ENCODE measurements around the gene CPEB1.

CPEB1 gene

GRCh38 chr15:82566690-82567089 is 80.5 kb downstream of the CPEB1 start (continued):
- TF ChIP-seq ZNF292 (tag by site-specific recombination; IDR thresholded peaks at IDR 0.05; ENCODE audit: borderline replicate concordance, low read depth) (no peak), ZNF223 (tag by site-specific recombination; IDR thresholded peaks at IDR 0.05) (no peak), KLF17 (tag by site-specific recombination; IDR thresholded peaks at IDR 0.05) (no peak), IKZF3 (tag by site-specific recombination; IDR thresholded peaks at IDR 0.05) (no peak), HIC1 (tag by site-specific recombination; IDR thresholded peaks at IDR 0.05) (no peak), ZEB2 (tag by site-specific recombination; IDR thresholded peaks at IDR 0.05) (peak; percentile 64), ZNF692 (tag by site-specific recombination; IDR thresholded peaks at IDR 0.05) (peak; percentile 66; the same call in 1 of the 2 replicates), ZNF121 (tag by site-specific recombination; IDR thresholded peaks at IDR 0.05) (no peak), ZNF513 (tag by site-specific recombination; IDR thresholded peaks at IDR 0.05) (no peak), ZBTB20 (tag by site-specific recombination; IDR thresholded peaks at IDR 0.05) (peak; percentile 71)

- no peak overlapping the region for H3K27ac ChIP-seq (ENCODE audit: extremely low read depth, low read depth, low read length)
- ChIA-PET CTCF (interaction anchor here (0.6 to 3.7 kb wide), 4 partner anchors 15 to 28 kb away, joined by 3 to 12 read pairs (median 4); no protein-coding TSS in a partner anchor), POLR2A (no interaction called here)
- H3K9me3 ChIP-seq (ENCODE audit: control insufficient read depth, insufficient read depth, low read depth, low read length) = no peaks in the 10 kb centered on the region
- H3K36me3 ChIP-seq (ENCODE audit: control insufficient read depth in 2 of 2, insufficient read depth in 1 of 2, low read length in 2 of 2) = peaks cover 0 to 7% of the 10 kb centered on the region in 2 experiments; a peak in 1 of 3 replicates
- TF ChIP-seq ZNF785 (tag by site-specific recombination; IDR thresholded peaks at IDR 0.05) = no peak
- 0 out of 2 replicates have a peak, but pooled peaks have one; percentile 62 for TF ChIP-seq ZNF660 (tag by site-specific recombination; IDR thresholded peaks at IDR 0.05)
- no peaks in the 10 kb centered on the region for H3K4me1 ChIP-seq (ENCODE audit: control insufficient read depth, insufficient read depth, low read length)
- H3K4me3 ChIP-seq (ENCODE audit: low read depth, low read length) = no peak overlapping the region
Measured at GRCh38 chr15:82558502-82558901, 88.7 kb downstream of the CPEB1 start.

- no peaks in the 10 kb centered on the region for H3K9me3 ChIP-seq (ENCODE audit: control insufficient read depth, insufficient read depth, low read depth, low read length)
- no peak overlapping the region for H3K27ac ChIP-seq (ENCODE audit: extremely low read depth, low read depth, low read length)
- no peak overlapping the region for H3K4me3 ChIP-seq (ENCODE audit: low read depth, low read length)
- CTCF ChIA-PET = interaction anchor here (3.7 kb wide), 1 partner anchor 26 kb away, joined by 12 read pairs; no protein-coding TSS in a partner anchor
- peaks cover 0 to 13% of the 10 kb centered on the region in 2 experiments; a peak in 1 of 3 replicates for H3K36me3 ChIP-seq (ENCODE audit: control insufficient read depth in 2 of 2, insufficient read depth in 1 of 2, low read length in 2 of 2)
- H3K4me1 ChIP-seq (ENCODE audit: control insufficient read depth, insufficient read depth, low read length) = no peaks in the 10 kb centered on the region
- POLR2A ChIA-PET = interaction anchor here (0.6 kb wide), 1 partner anchor 150 kb away, joined by 4 read pairs; no protein-coding TSS in a partner anchor
- TF ChIP-seq PATZ1 (tag by site-specific recombination; IDR thresholded peaks at IDR 0.05) (no peak), ZNF2 (tag by site-specific recombination; IDR thresholded peaks at IDR 0.05) (no peak), ATF2 (tag by site-specific recombination; IDR thresholded peaks at IDR 0.05; ENCODE audit: low read depth) (no peak), ZNF580 (tag by site-specific recombination; IDR thresholded peaks at IDR 0.05) (no peak), REPIN1 (tag by site-specific recombination; IDR thresholded peaks at IDR 0.05; ENCODE audit: low read depth) (no peak), MEIS1 (CRISPR knock-in tag; IDR thresholded peaks at IDR 0.05; ENCODE audit: borderline replicate concordance) (no peak), PRDM4 (tag by site-specific recombination; IDR thresholded peaks at IDR 0.05) (no peak)
Measured at GRCh38 chr15:82556315-82557035, 90.7 kb downstream of the CPEB1 start.

All from HEK293 (cell line).